Suprapubic skin (tissue), 4 donors: ENCODE measurements around the gene NAT14.

ENCODE experiments used
- CTCF ChIP-seq, 2 donors: fragments of 200-600 bp in 1 of 2; fragments of 450-650 bp in 1 of 2; sonication (generic) in 1 of 2; IDR thresholded peaks; one replicate each; pipeline ENCODE4 v1.5.1; 2016 to 2019; ENCODE audit warnings: antibody characterized with exemption in 2 of 2, mild to moderate bottlenecking in 1 of 2, moderate library complexity in 1 of 2
- EP300 ChIP-seq: sonication (generic); formaldehyde crosslinking; IDR thresholded peaks from one replicate; pipeline ENCODE4 v1.6.1; 2017; ENCODE audit warnings: antibody characterized with exemption
- POLR2A ChIP-seq, 2 donors: fragments of 450-650 bp; IDR thresholded peaks; one replicate each; pipeline ENCODE4 v1.6.1; 2017; ENCODE audit warnings: antibody characterized with exemption in 2 of 2, mild to moderate bottlenecking in 2 of 2, moderate library complexity in 2 of 2
- POLR2AphosphoS5 ChIP-seq, 3 donors: sonication (generic); formaldehyde crosslinking; IDR thresholded peaks; one replicate each; pipeline ENCODE4 v1.6.1; 2017; ENCODE audit warnings: antibody characterized with exemption in 3 of 3

GRCh38 chr19:55503157-55503501, 18.1 kb downstream of the NAT14 start:
- no peak for TF ChIP-seq CTCF (IDR thresholded peaks at IDR 0.05)
- TF ChIP-seq POLR2A (IDR thresholded peaks at IDR 0.05) = no peak
- TF ChIP-seq EP300 = no peak
- no peak for TF ChIP-seq POLR2AphosphoS5 (IDR thresholded peaks at IDR 0.05)
